Mesenchymal stem cell (in vitro differentiated cells and primary cell): ENCODE measurements around the gene MSMB.
"Not testable (repeated sequence)": the region's sequence is repeated elsewhere in the genome, so short reads cannot be mapped to it uniquely, and the experiment has no call there.

Experiments
- DNase-seq: peaks from one replicate; pipeline ENCODE4 v3.0.0-alpha.2; 2013
- H2AFZ ChIP-seq: one replicate; pipeline ENCODE4 v1.6.1; 2013; ENCODE audit warnings: low read depth, mild to moderate bottlenecking, control low read depth, inconsistent platforms, low read length, moderate library complexity
- H2AK5ac ChIP-seq: 2 replicates; pipeline ENCODE4 v1.6.1; 2013; ENCODE audit warnings: low read length, moderate library complexity, mild to moderate bottlenecking, inconsistent platforms; ENCODE audit not compliant: severe bottlenecking
- H2BK120ac ChIP-seq: one replicate; pipeline ENCODE4 v1.6.1; 2013; ENCODE audit warnings: low read depth, mild to moderate bottlenecking, inconsistent platforms, low read length, moderate library complexity
- H2BK12ac ChIP-seq, 2 experiments: one replicate each; pipeline ENCODE4 v1.6.1; 2013; ENCODE audit warnings: inconsistent platforms in 2 of 2, low read length in 2 of 2, mild to moderate bottlenecking in 2 of 2, moderate library complexity in 2 of 2, control low read depth in 1 of 2
- H2BK15ac ChIP-seq: one replicate; pipeline ENCODE4 v1.6.1; 2013; ENCODE audit warnings: mild to moderate bottlenecking, low read depth, inconsistent platforms; ENCODE audit not compliant: poor library complexity, severe bottlenecking
- H2BK5ac ChIP-seq: 2 replicates; pipeline ENCODE4 v1.6.1; 2013; ENCODE audit warnings: low read depth, mild to moderate bottlenecking, low read length, control low read depth, inconsistent platforms; ENCODE audit not compliant: poor library complexity, severe bottlenecking
- H3K14ac ChIP-seq, 2 experiments: one replicate each; pipeline ENCODE4 v1.6.1; 2013; ENCODE audit warnings: inconsistent platforms in 2 of 2, low read length in 2 of 2, control low read depth in 1 of 2, mild to moderate bottlenecking in 1 of 2, moderate library complexity in 1 of 2
- H3K18ac ChIP-seq, 2 experiments: one replicate each; pipeline ENCODE4 v1.6.1; 2013; ENCODE audit warnings: inconsistent platforms in 2 of 2, low read length in 2 of 2, control low read depth in 1 of 2, low read depth in 1 of 2, mild to moderate bottlenecking in 1 of 2
- H3K23ac ChIP-seq, 2 experiments: one replicate each; pipeline ENCODE4 v1.6.1; 2013; ENCODE audit warnings: inconsistent platforms in 2 of 2, low read length in 2 of 2, mild to moderate bottlenecking in 2 of 2, moderate library complexity in 2 of 2, control low read depth in 1 of 2
- H3K27ac ChIP-seq: 2 replicates; pipeline ENCODE4 v1.5.1; 2013; ENCODE audit warnings: mild to moderate bottlenecking, moderate library complexity, low read length, control low read depth, inconsistent platforms; ENCODE audit not compliant: poor library complexity, severe bottlenecking
- H3K27me3 ChIP-seq, 2 experiments: 2 replicates each; pipeline versions ENCODE4 v1.6.1 to v1.7.0; 2013; ENCODE audit warnings: low read length in 2 of 2, mild to moderate bottlenecking in 2 of 2, moderate library complexity in 2 of 2, control low read depth in 1 of 2, inconsistent platforms in 1 of 2; ENCODE audit not compliant: control insufficient read depth in 1 of 2, insufficient read depth in 1 of 2
- H3K36me3 ChIP-seq, 2 experiments: 2 replicates each; pipeline versions ENCODE4 v1.6.1 to v1.7.0; 2013; ENCODE audit warnings: low read length in 2 of 2, control low read depth in 1 of 2, inconsistent platforms in 1 of 2, low read depth in 1 of 2, mild to moderate bottlenecking in 1 of 2; ENCODE audit not compliant: insufficient read depth in 2 of 2, control insufficient read depth in 1 of 2
- H3K4ac ChIP-seq, 2 experiments: one replicate each; pipeline ENCODE4 v1.6.1; 2013; ENCODE audit warnings: inconsistent platforms in 2 of 2, low read length in 2 of 2, mild to moderate bottlenecking in 2 of 2, moderate library complexity in 2 of 2, control low read depth in 1 of 2, low read depth in 1 of 2
- H3K4me1 ChIP-seq: 2 replicates; pipeline ENCODE4 v1.6.1; 2013; ENCODE audit warnings: low read depth, low read length, control low read depth; ENCODE audit not compliant: control insufficient read depth, insufficient read depth
- H3K4me2 ChIP-seq: 2 replicates; pipeline ENCODE4 v1.6.1; 2013; ENCODE audit warnings: low read length, mild to moderate bottlenecking, inconsistent platforms; ENCODE audit not compliant: poor library complexity, severe bottlenecking
- H3K4me3 ChIP-seq, 2 experiments: 2 replicates each; pipeline versions ENCODE4 v1.5.1 to v1.7.0; 2013; ENCODE audit warnings: low read length in 2 of 2, mild to moderate bottlenecking in 2 of 2, control low read depth in 1 of 2, low read depth in 1 of 2; ENCODE audit not compliant: insufficient read depth in 1 of 2
- H3K79me1 ChIP-seq: replicated peaks from 2 replicates; pipeline ENCODE4 v1.6.1; 2013; ENCODE audit warnings: mild to moderate bottlenecking, control low read depth, low read length, inconsistent platforms; ENCODE audit not compliant: poor library complexity, severe bottlenecking
- H3K9ac ChIP-seq: 2 replicates; pipeline ENCODE4 v1.7.0; 2013; ENCODE audit warnings: mild to moderate bottlenecking, low read length, moderate library complexity
- H3K9me3 ChIP-seq: 2 replicates; pipeline ENCODE4 v1.7.0; 2013; ENCODE audit warnings: mild to moderate bottlenecking, low read length; ENCODE audit not compliant: control insufficient read depth
- H4K8ac ChIP-seq: one replicate; pipeline ENCODE4 v1.6.1; 2013; ENCODE audit warnings: inconsistent platforms, mild to moderate bottlenecking, low read length, moderate library complexity
- H4K91ac ChIP-seq: one replicate; pipeline ENCODE4 v1.6.1; 2013; ENCODE audit warnings: mild to moderate bottlenecking, low read length, inconsistent platforms
- WGBS: methylation state at CpG from one replicate; pipeline ENCODE4 v1.1.7; 2013; ENCODE audit warnings: mixed read lengths; 5-methylcytosine and 5-hydroxymethylcytosine counted together

The MSMB gene

GRCh38 chr10:46050941-46051623, 5.0 kb upstream of the MSMB start:
- Histone ChIP-seq H3K27me3 (peaks cover 33 to 62% of the 10 kb centered on the region in 2 experiments), H3K9me3 (no peaks in the 10 kb centered on the region), H3K18ac (no peak overlapping the region), H3K4me3 (no peak overlapping the region), H2BK120ac (no peak overlapping the region), H3K36me3 (no peaks in the 10 kb centered on the region), H2AK5ac (no peak overlapping the region), H3K4me1 (no peaks in the 10 kb centered on the region), H4K91ac (no peak overlapping the region), H3K23ac (no peak overlapping the region), H3K9ac (no peak overlapping the region), H3K4me2 (no peak overlapping the region), H3K27ac (no peak overlapping the region), H3K4ac (no peak overlapping the region), H2BK12ac (no peak overlapping the region), H2BK5ac (no peak overlapping the region), H2BK15ac (peak overlapping the region; percentile 75), H3K14ac (no peak overlapping the region), H3K79me1 (no peaks in the 10 kb centered on the region), H4K8ac (no peak overlapping the region), H2AFZ (no peak overlapping the region)
- WGBS, result 47% methylated on average over 10 of the region's 11 CpGs
- peak; percentile 64 for DNase-seq

DNA sequence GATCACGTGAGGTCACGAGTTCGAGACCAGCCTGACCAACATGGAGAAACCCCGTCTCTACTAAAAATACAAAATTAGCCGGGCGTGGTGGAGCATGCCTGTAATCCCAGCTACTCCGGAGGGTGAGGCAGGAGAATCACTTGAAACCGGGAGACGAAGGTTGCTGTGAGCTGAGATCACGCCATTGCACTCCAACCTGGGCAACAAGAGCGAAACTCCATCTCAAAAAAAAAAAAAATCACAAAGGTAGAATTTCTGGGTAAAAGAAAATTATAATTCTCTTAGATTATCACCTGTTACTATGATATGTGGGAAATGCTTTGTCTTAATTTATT, 3.4 kb upstream of the MSMB start:
- H3K4me3 ChIP-seq, H2BK120ac ChIP-seq, H3K4me2 ChIP-seq, H2AK5ac ChIP-seq, DNase-seq, H3K79me1 ChIP-seq, H4K91ac ChIP-seq, H2AFZ ChIP-seq, H4K8ac ChIP-seq, H3K4ac ChIP-seq, H2BK12ac ChIP-seq, H2BK5ac ChIP-seq, H3K23ac ChIP-seq, H2BK15ac ChIP-seq, H3K18ac ChIP-seq, H3K36me3 ChIP-seq, H3K9me3 ChIP-seq, H3K4me1 ChIP-seq, H3K27ac ChIP-seq, H3K14ac ChIP-seq, H3K9ac ChIP-seq: not testable (repeated sequence)
- H3K27me3 ChIP-seq, result peaks cover 33 to 68% of the 10 kb centered on the region in 2 experiments
- 98% methylated on average over 7 of the region's 11 CpGs for whole genome bisulfite sequencing

DNA sequence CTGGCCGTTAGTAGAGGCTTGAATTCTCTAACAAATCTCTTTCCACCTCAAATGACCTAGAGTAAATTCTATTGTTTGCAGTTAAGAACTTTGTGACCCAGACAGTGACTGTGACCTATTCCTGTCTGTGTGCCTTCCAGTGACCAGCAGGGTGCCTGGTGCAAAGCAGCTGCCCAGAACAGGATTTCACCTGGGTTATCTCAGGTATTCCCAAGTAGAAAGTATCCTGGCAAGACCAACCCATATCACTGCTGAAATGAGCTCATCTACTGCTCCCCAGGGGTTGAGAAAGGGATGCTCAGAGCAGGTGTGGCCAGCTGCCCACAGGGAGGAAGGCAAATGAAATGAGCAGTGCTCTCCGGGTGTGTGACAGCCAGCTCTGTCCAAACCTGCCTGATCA, 2.1 kb upstream of the MSMB start:
- no peaks in the 10 kb centered on the region for H3K4me1 ChIP-seq
- no peak overlapping the region for H2BK5ac ChIP-seq
- H3K23ac ChIP-seq, result no peak overlapping the region
- no peak overlapping the region for H3K18ac ChIP-seq
- no peak overlapping the region for H4K8ac ChIP-seq
- H3K27me3 ChIP-seq, result peaks cover 30 to 55% of the 10 kb centered on the region in 2 experiments
- no peak overlapping the region for H3K9ac ChIP-seq
- H3K27ac ChIP-seq, result no peak overlapping the region
- H3K4me3 ChIP-seq, result no peak overlapping the region
- H3K14ac ChIP-seq, result no peak overlapping the region
- 92% methylated on average over 2 of the region's 2 CpGs for WGBS
- no peak overlapping the region for H2AK5ac ChIP-seq
- H3K4ac ChIP-seq, result no peak overlapping the region
- no peak overlapping the region for H2BK15ac ChIP-seq
- H3K4me2 ChIP-seq, result no peak overlapping the region
- H3K79me1 ChIP-seq, result no peaks in the 10 kb centered on the region
- H4K91ac ChIP-seq, result no peak overlapping the region
- no peak overlapping the region for H2BK12ac ChIP-seq
- H3K9me3 ChIP-seq, result no peaks in the 10 kb centered on the region
- H2BK120ac ChIP-seq, result no peak overlapping the region
- no peak overlapping the region for H2AFZ ChIP-seq
- H3K36me3 ChIP-seq, result no peaks in the 10 kb centered on the region
- DNase-seq, result no peak

DNA sequence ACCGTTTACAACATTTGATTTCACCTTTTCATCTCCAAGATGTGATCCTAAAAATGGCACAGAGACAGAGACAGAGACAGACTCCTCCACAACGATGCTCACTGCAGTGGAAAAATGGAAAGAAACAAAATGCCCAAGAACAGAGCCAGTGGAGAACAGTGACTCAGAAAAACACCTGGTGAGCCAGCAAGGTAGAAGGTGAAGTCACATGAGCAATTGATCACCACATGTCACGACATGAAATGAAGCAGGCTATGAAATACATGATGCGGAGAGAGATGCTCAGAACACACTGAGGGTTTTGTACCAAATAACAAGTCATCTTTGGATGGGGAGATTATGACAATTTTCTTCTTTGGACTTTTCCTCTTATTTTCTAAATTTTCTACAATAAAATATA, 3.5 kb downstream of the MSMB start:
- Histone ChIP-seq H3K36me3 (no peaks in the 10 kb centered on the region), H3K4me2 (no peak overlapping the region), H3K4me3 (no peak overlapping the region), H4K91ac (no peak overlapping the region), H3K9me3 (no peaks in the 10 kb centered on the region), H3K79me1 (no peaks in the 10 kb centered on the region), H3K27me3 (peaks cover 20% of the 10 kb centered on the region in 2 experiments), H2BK5ac (no peak overlapping the region), H2AK5ac (no peak overlapping the region), H3K9ac (no peak overlapping the region), H3K4ac (no peak overlapping the region), H2BK15ac (no peak overlapping the region), H3K27ac (no peak overlapping the region), H2BK12ac (no peak overlapping the region), H3K14ac (no peak overlapping the region), H2BK120ac (no peak overlapping the region), H2AFZ (no peak overlapping the region), H3K23ac (no peak overlapping the region), H4K8ac (no peak overlapping the region), H3K18ac (no peak overlapping the region), H3K4me1 (no peaks in the 10 kb centered on the region)
- no peak for DNase-seq
- 65% methylated on average over 4 of the region's 4 CpGs for WGBS
